Glutamatergic neuron (in vitro differentiated cells): Measurements from ENCODE around the gene UGT1A7. TPM values are rescaled to one million over a fixed set of nuclear protein-coding genes. Genes with fewer than 3 reads are reported as not detected.

Experiments
- DNase-seq: peaks from one replicate; pipeline ENCODE4 v3.0.0; 2022
- H3K27ac Mint-ChIP-seq: one replicate; pipeline ENCODE4 v1.8.0; 2020; ENCODE audit warnings: mild to moderate bottlenecking, mixed read lengths, inconsistent platforms; ENCODE audit not compliant: unreplicated experiment
- H3K27me3 Mint-ChIP-seq: one replicate; pipeline ENCODE4 v1.8.0; 2020; ENCODE audit warnings: mild to moderate bottlenecking, moderate library complexity, mixed read lengths, inconsistent platforms; ENCODE audit not compliant: unreplicated experiment
- H3K36me3 Mint-ChIP-seq: one replicate; pipeline ENCODE4 v1.8.0; 2020; ENCODE audit warnings: mild to moderate bottlenecking, mixed read lengths, inconsistent platforms; ENCODE audit not compliant: unreplicated experiment
- H3K4me1 Mint-ChIP-seq: one replicate; pipeline ENCODE4 v1.8.0; 2020; ENCODE audit warnings: mild to moderate bottlenecking, low read depth, mixed read lengths, inconsistent platforms; ENCODE audit not compliant: unreplicated experiment
- H3K4me3 Mint-ChIP-seq: one replicate; pipeline ENCODE4 v1.8.0; 2020; ENCODE audit warnings: mild to moderate bottlenecking, mixed read lengths, inconsistent platforms; ENCODE audit not compliant: unreplicated experiment
- H3K9me3 Mint-ChIP-seq: one replicate; pipeline ENCODE4 v1.8.0; 2020; ENCODE audit warnings: mild to moderate bottlenecking, moderate library complexity, mixed read lengths, inconsistent platforms; ENCODE audit not compliant: unreplicated experiment
- CTCF ChIP-seq: fragments of 200-600 bp; sonication (generic); IDR thresholded peaks from one replicate; pipeline ENCODE4 v1.5.0; 2021; ENCODE audit not compliant: partially characterized antibody, unreplicated experiment
- total RNA-seq: library from RNA; stranded (reverse); fragmentation: NEBNext Ultra II Directional; extraction: Animal tissue kit (Norgen Biotek cat#: 25700); gene quantifications from one replicate; pipeline ENCODE4 v1.2.1, GENCODE V29; 2021; ENCODE audit not compliant: unreplicated experiment

Gene UGT1A7
- total RNA-seq, 1 donor from 2014 or later: not detected

GRCh38 chr2:233658610-233659009 lies 23.1 kb upstream of the UGT1A7 start:
- Mint-ChIP-seq H3K4me1 (no peaks in the 10 kb centered on the region), H3K36me3 (no peaks in the 10 kb centered on the region), H3K27me3 (no peaks in the 10 kb centered on the region), H3K9me3 (peaks cover 2% of the 10 kb centered on the region), H3K27ac (no peak overlapping the region), H3K4me3 (no peak overlapping the region)
- no peak for TF ChIP-seq CTCF
- no peak for DNase-seq

DNA sequence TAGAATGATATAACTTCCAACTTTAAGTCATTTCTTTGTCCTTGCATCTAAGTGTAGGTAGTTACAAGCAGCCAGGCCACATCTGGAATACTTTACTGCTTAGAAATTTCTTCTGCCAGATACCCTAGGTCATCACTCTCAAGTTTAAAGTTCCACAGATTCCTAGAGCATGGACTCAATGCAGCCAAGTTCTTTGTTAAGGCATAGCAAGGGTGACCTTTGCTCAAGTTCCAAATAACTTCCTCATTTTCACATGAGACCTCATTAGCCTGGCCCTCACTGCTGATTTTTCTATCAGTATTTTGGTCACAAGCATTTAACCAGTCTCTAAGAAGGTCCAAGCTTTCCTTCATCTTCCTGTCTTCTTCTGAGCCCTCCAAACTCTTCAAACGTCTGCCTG lies 17.8 kb upstream of the UGT1A7 start:
- H3K4me1 Mint-ChIP-seq: no peaks in the 10 kb centered on the region
- peaks cover 2% of the 10 kb centered on the region for H3K9me3 Mint-ChIP-seq
- H3K36me3 Mint-ChIP-seq: no peaks in the 10 kb centered on the region
- no peak for TF ChIP-seq CTCF
- H3K27ac Mint-ChIP-seq: no peak overlapping the region
- no peaks in the 10 kb centered on the region for H3K27me3 Mint-ChIP-seq
- DNase-seq: no peak
- no peak overlapping the region for H3K4me3 Mint-ChIP-seq

- Mint-ChIP-seq H3K9me3 (no peaks in the 10 kb centered on the region), H3K27me3 (no peaks in the 10 kb centered on the region), H3K36me3 (no peaks in the 10 kb centered on the region), H3K4me3 (no peak overlapping the region), H3K27ac (no peak overlapping the region), H3K4me1 (no peaks in the 10 kb centered on the region)
- TF ChIP-seq CTCF: no peak
- no peak for DNase-seq
Measured at GRCh38 chr2:233668605-233669260, 13.0 kb upstream of the UGT1A7 start.

- Mint-ChIP-seq H3K4me3 (no peak within 1 kb of the TSS), H3K4me1 (peaks cover 9% of the 10 kb centered on the region), H3K36me3 (no peaks in the 10 kb centered on the region), H3K9me3 (no peaks in the 10 kb centered on the region), H3K27ac (no peak within 1 kb of the TSS), H3K27me3 (no peaks in the 10 kb centered on the region)
- DNase-seq: no peak
- TF ChIP-seq CTCF: no peak
Measured at GRCh38 chr2:233671290-233672161, 10.2 kb upstream of the UGT1A7 start, which contains the start of gene UGT1A9. TSS of gene UGT1A9 (plus strand) at chr2:233671898. CDS start at chr2:233671935, 37 bp downstream.

DNA sequence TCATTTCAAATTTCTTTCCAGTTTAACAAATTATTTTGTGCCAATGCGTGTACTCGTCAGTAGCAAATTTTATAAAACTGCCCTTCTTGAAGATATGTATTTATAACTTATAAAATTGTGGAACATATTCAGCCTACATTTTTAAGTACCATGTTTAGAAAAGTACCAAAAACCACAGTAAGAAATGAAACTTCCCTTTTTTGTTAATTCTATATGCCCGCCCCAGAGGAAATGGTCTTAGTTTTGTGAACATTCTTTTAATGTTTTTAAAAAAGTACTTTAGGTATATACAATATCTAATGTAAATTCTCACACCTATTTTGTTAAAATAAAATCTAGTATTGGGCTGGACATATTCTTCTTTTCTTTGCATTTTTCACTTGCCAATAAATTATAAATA lies 8.8 kb upstream of the UGT1A7 start:
- no peaks in the 10 kb centered on the region for H3K36me3 Mint-ChIP-seq
- H3K27me3 Mint-ChIP-seq: no peaks in the 10 kb centered on the region
- no peaks in the 10 kb centered on the region for H3K9me3 Mint-ChIP-seq
- H3K27ac Mint-ChIP-seq: no peak overlapping the region
- DNase-seq: no peak
- no peak overlapping the region for H3K4me3 Mint-ChIP-seq
- TF ChIP-seq CTCF: no peak
- H3K4me1 Mint-ChIP-seq: peaks cover 9% of the 10 kb centered on the region
